Neutrophil (primary cell): ENCODE results near the gene SLC25A21.

Experiments
- H3K27ac ChIP-seq: fragments of 200-600 bp; sonication (generic); 2 replicates; pipeline ENCODE4 v1.5.1; 2016; ENCODE audit warnings: mild to moderate bottlenecking, moderate library complexity
- H3K27me3 ChIP-seq: fragments of 200-600 bp; sonication (generic); 2 replicates; pipeline ENCODE4 v1.6.0; 2016; ENCODE audit warnings: mild to moderate bottlenecking
- H3K36me3 ChIP-seq: fragments of 200-600 bp; sonication (generic); 2 replicates; pipeline ENCODE4 v1.5.1; 2017
- H3K4me1 ChIP-seq, 2 experiments: fragments of 200-600 bp in 1 of 2; sonication (generic) in 1 of 2; 1 replicate in 1 of 2; 2 replicates in 1 of 2; pipeline versions ENCODE4 v1.5.1 to v1.6.1; 2013 to 2016; ENCODE audit warnings: low read depth in 1 of 2, low read length in 1 of 2, mild to moderate bottlenecking in 1 of 2, moderate library complexity in 1 of 2; ENCODE audit not compliant: control insufficient read depth in 1 of 2, insufficient read depth in 1 of 2
- H3K4me3 ChIP-seq, 2 experiments: fragments of 200-600 bp in 1 of 2; sonication (generic) in 1 of 2; 1 replicate in 1 of 2; 2 replicates in 1 of 2; pipeline ENCODE4 v1.5.1; 2013 to 2016; ENCODE audit warnings: low read depth in 1 of 2, low read length in 1 of 2, mild to moderate bottlenecking in 1 of 2, moderate library complexity in 1 of 2
- H3K9me3 ChIP-seq: fragments of 200-600 bp; sonication (generic); 2 replicates; pipeline ENCODE4 v1.5.1; 2016
- TF ChIP-seq, protein P1 (sequence below): fragments of 200-600 bp; sonication (generic); IDR thresholded peaks from 2 replicates; pipeline ENCODE4 v1.5.1; 2016; ENCODE audit warnings: antibody characterized with exemption

SLC25A21 gene

DNA sequence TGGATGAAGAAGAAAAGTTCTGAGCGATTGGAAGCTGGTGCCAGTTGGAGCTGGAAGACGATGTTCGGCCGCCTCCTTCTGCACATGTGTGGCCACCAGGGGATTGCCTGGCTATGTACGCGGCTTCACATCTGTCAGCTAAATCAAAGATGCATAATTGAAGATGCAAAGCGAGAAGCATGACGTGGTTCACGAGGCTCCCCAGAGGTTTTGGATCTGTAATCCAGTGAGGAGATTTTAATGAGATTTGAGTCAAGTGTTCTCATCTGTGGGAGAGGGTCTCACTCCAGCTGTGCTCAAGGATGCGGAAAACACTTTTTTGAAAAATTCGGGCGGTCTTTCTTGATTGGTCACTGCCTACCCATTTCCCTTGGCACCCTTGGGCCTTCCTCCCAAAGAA lies 416.2 kb downstream of the SLC25A21 start:
- H3K36me3 ChIP-seq, result no peaks in the 10 kb centered on the region
- no peaks in the 10 kb centered on the region for H3K27me3 ChIP-seq
- no peak overlapping the region for H3K27ac ChIP-seq
- H3K9me3 ChIP-seq, result no peaks in the 10 kb centered on the region
- H3K4me1 ChIP-seq, result no peaks in the 10 kb centered on the region
- TF ChIP-seq, protein P1, sequence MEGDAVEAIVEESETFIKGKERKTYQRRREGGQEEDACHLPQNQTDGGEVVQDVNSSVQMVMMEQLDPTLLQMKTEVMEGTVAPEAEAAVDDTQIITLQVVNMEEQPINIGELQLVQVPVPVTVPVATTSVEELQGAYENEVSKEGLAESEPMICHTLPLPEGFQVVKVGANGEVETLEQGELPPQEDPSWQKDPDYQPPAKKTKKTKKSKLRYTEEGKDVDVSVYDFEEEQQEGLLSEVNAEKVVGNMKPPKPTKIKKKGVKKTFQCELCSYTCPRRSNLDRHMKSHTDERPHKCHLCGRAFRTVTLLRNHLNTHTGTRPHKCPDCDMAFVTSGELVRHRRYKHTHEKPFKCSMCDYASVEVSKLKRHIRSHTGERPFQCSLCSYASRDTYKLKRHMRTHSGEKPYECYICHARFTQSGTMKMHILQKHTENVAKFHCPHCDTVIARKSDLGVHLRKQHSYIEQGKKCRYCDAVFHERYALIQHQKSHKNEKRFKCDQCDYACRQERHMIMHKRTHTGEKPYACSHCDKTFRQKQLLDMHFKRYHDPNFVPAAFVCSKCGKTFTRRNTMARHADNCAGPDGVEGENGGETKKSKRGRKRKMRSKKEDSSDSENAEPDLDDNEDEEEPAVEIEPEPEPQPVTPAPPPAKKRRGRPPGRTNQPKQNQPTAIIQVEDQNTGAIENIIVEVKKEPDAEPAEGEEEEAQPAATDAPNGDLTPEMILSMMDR, result no peak
- H3K4me3 ChIP-seq, result no peak overlapping the region

DNA sequence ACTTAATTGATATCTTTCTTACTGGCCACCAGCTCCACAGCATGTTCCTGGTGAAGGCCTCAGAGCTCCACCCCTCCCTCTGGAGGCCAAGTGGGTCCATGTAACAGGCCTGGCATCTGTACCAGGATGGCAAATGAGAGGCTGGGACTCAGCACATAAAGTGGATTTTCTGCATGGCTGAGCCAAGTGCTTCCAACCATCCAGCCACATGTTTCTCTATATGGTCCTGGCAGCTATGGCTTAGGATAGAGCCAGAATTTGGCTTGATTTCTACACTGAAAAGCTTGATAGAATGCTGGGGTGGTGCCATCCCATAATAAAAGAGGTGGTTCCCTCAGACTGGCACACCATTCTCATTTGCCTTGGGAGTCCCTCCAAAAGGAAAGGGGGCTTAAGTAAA lies 416.6 kb downstream of the SLC25A21 start:
- Histone ChIP-seq H3K27ac (no peak overlapping the region), H3K4me3 (no peak overlapping the region), H3K36me3 (no peaks in the 10 kb centered on the region), H3K4me1 (no peaks in the 10 kb centered on the region), H3K27me3 (no peaks in the 10 kb centered on the region), H3K9me3 (no peaks in the 10 kb centered on the region)
- TF ChIP-seq, protein P1, result no peak

DNA sequence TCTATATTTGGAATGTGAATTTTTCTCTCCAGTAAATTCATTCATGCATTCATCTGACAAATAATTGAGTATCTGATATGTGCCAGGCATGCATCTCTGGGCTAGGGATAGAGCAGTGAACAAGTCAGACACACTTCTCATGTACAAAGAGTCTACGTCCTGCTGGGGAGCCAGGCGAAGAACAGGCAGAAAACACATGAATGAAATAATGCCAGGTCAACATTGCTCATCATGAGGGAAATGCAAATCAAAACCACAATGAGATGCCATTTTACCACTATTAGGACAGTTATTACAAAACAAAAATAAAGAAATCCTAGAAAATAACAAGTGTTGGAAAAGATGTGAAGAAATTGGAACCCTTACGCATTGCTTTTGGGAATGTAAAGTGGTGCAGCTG lies 420.5 kb downstream of the SLC25A21 start:
- Histone ChIP-seq H3K4me1 (no peaks in the 10 kb centered on the region), H3K9me3 (no peaks in the 10 kb centered on the region), H3K36me3 (no peaks in the 10 kb centered on the region), H3K4me3 (no peak overlapping the region), H3K27ac (no peak overlapping the region), H3K27me3 (no peaks in the 10 kb centered on the region)
- TF ChIP-seq, protein P1, result no peak

DNA sequence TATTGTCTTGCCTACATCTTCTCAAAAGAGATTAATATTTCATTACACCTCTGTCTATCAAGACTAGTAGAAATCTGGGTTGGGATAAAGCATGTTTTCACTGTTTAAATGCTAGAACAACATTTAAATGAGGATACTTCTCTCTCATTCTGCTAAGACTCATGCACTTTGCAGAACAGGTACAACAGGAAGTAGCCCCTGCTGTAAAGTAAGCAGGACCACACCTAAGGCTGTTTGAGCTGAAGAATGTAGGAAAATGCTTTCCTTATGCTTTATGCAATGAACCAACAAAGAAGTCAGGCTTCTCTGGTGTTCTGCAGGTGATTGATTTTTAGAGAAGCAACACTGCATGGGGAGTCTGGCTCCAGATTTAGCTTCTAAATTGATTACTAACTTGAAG lies 421.3 kb downstream of the SLC25A21 start:
- no peaks in the 10 kb centered on the region for H3K36me3 ChIP-seq
- TF ChIP-seq, protein P1, result no peak
- H3K27ac ChIP-seq, result no peak overlapping the region
- no peaks in the 10 kb centered on the region for H3K9me3 ChIP-seq
- H3K4me3 ChIP-seq, result no peak overlapping the region
- no peaks in the 10 kb centered on the region for H3K4me1 ChIP-seq
- no peaks in the 10 kb centered on the region for H3K27me3 ChIP-seq

DNA sequence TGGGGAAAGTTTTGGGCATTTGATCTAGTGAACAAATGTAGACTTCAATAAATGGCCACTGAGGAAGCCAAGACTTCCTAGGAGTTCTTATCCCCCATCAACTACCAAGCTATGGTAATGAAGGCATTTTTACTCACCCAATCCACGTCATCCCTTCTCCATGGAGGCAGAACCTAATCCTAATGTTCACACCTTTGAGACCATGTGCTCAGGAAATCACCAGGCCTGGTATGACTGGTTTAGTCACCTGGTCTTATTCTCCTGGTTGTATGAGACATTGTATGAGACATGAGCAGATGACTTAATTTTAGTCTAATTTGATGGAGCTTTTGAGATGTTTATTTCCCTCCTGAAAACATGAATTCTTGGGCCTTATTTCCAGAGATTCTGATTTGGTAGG lies 422.2 kb downstream of the SLC25A21 start:
- no peak overlapping the region for H3K27ac ChIP-seq
- no peak overlapping the region for H3K4me3 ChIP-seq
- no peaks in the 10 kb centered on the region for H3K9me3 ChIP-seq
- H3K36me3 ChIP-seq, result no peaks in the 10 kb centered on the region
- H3K27me3 ChIP-seq, result no peaks in the 10 kb centered on the region
- TF ChIP-seq, protein P1, result no peak
- no peaks in the 10 kb centered on the region for H3K4me1 ChIP-seq

DNA sequence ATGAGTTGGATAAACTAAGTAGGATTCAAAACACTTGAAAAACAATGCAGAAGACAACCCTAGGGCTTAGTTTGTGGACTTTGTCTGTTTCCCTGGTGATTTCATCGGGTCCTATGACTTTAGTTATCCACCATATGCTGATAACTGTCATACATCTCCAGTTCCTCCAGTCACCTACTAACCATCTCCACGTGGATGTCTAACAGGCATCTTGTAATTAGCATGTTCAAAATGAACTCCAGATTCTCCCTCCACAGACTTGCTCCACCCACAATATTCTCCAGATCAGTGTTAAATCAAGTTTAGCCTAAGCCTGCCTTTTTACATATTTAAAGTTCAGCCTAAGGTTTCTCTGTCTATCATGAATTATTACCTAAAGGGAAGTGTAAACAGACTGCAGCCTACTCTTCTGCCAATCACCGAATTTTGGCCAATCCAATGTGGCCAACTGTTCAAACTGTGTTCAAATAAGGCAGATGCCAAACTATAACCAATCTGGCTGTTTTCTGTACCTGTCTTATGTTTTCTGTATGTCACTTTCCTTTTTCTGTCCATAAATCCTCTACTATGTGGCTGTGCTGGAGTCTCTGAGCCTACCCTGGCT lies 423.7 kb downstream of the SLC25A21 start:
- Histone ChIP-seq H3K27ac (no peak overlapping the region), H3K4me1 (no peaks in the 10 kb centered on the region), H3K9me3 (no peaks in the 10 kb centered on the region), H3K27me3 (no peaks in the 10 kb centered on the region), H3K4me3 (no peak overlapping the region), H3K36me3 (no peaks in the 10 kb centered on the region)
- TF ChIP-seq, protein P1, result no peak
